Epidermal melanocyte (primary cell): ENCODE results near the gene DNAJC22.
"Not testable (repeated sequence)": the region's sequence is repeated elsewhere in the genome, so short reads cannot be mapped to it uniquely, and the experiment has no call there.

Experiments
- DNase-seq: peaks from one replicate; pipeline ENCODE4 v3.0.0; 2011; ENCODE audit warnings: low spot score; ENCODE audit not compliant: insufficient read length

DNAJC22 gene

GRCh38 chr12:49331380-49332222 is 15.1 kb upstream of the DNAJC22 start:
- DNase-seq = peak; percentile 97

GRCh38 chr12:49332441-49332861 is 14.2 kb upstream of the DNAJC22 start:
- DNase-seq = no peak

GRCh38 chr12:49332891-49333371 is 13.8 kb upstream of the DNAJC22 start:
- no peak for DNase-seq

- not testable (repeated sequence) for DNase-seq
Measured at GRCh38 chr12:49333778-49334177, 12.9 kb upstream of the DNAJC22 start.

- DNase-seq = no peak
Measured at GRCh38 chr12:49334226-49334625, 12.5 kb upstream of the DNAJC22 start.

- DNase-seq = no peak
Measured at GRCh38 chr12:49334681-49335080, 12.0 kb upstream of the DNAJC22 start.

- no peak for DNase-seq
Measured at GRCh38 chr12:49335118-49335954, 11.4 kb upstream of the DNAJC22 start.

GRCh38 chr12:49335955-49336644 is 10.6 kb upstream of the DNAJC22 start:
- no peak for DNase-seq

GRCh38 chr12:49336645-49337584 is 9.8 kb upstream of the DNAJC22 start, which contains the start of gene C1QL4:
C1QL4 (minus strand) TSS chr12:49337188; CDS start chr12:49336477, 711 bp downstream.
- peak; percentile 87 for DNase-seq

- no peak for DNase-seq
Measured at GRCh38 chr12:49338830-49339463, 7.7 kb upstream of the DNAJC22 start.

- DNase-seq = no peak
Measured at GRCh38 chr12:49339464-49339861, 7.2 kb upstream of the DNAJC22 start.

- no peak for DNase-seq
Measured at GRCh38 chr12:49340095-49340870, 6.4 kb upstream of the DNAJC22 start.

GRCh38 chr12:49340971-49341776 is 5.5 kb upstream of the DNAJC22 start:
- no peak for DNase-seq

- no peak for DNase-seq
Measured at GRCh38 chr12:49341777-49342065, 5.0 kb upstream of the DNAJC22 start.

GRCh38 chr12:49342066-49342913 is 4.4 kb upstream of the DNAJC22 start:
- peak; percentile 74 for DNase-seq

- no peak for DNase-seq
Measured at GRCh38 chr12:49342914-49343731, 3.6 kb upstream of the DNAJC22 start.
